ENCODE results near the gene OSBPL1A.
A peak's percentile ranks its signal among the peaks of the same experiment; 100 is the strongest.
"Not testable (repeated sequence)": the region's sequence is repeated elsewhere in the genome, so short reads cannot be mapped to it uniquely, and the experiment has no call there.

Gene OSBPL1A

GRCh38 chr18:24176727-24177416, 220.8 kb downstream of the OSBPL1A start:
- no peak for DNase-seq

- DNase-seq = no peak
Measured at GRCh38 chr18:24173997-24174396, 223.6 kb downstream of the OSBPL1A start.

- no peak for DNase-seq
Measured at GRCh38 chr18:24170360-24170759, 227.3 kb downstream of the OSBPL1A start.

GRCh38 chr18:24168496-24168895, 229.1 kb downstream of the OSBPL1A start:
- no peak for DNase-seq

- no peak for DNase-seq
Measured at GRCh38 chr18:24161304-24161703, 236.3 kb downstream of the OSBPL1A start.

GRCh38 chr18:24160086-24160485, 237.5 kb downstream of the OSBPL1A start:
- no peak for DNase-seq

GRCh38 chr18:24157855-24158254, 239.8 kb downstream of the OSBPL1A start:
- DNase-seq = no peak

GRCh38 chr18:24153397-24153796, 244.2 kb downstream of the OSBPL1A start:
- no peak for DNase-seq

GRCh38 chr18:24149591-24149990, 248.0 kb downstream of the OSBPL1A start:
- DNase-seq = not testable (repeated sequence)

- no peak for DNase-seq
Measured at GRCh38 chr18:24142376-24142775, 255.2 kb downstream of the OSBPL1A start.

- DNase-seq = no peak
Measured at GRCh38 chr18:24140697-24141096, 256.9 kb downstream of the OSBPL1A start.

- peak; percentile 66 for DNase-seq
Measured at GRCh38 chr18:24138789-24139616, 258.6 kb downstream of the OSBPL1A start, which contains the start of gene CABYR. CABYR (plus strand) TSS chr18:24139062; CDS start chr18:24143115, 4,053 bp downstream.

GRCh38 chr18:24138409-24138788, 259.2 kb downstream of the OSBPL1A start:
- no peak for DNase-seq

GRCh38 chr18:24136967-24137373, 260.7 kb downstream of the OSBPL1A start:
- DNase-seq = no peak

- DNase-seq = no peak
Measured at GRCh38 chr18:24130494-24130893, 267.1 kb downstream of the OSBPL1A start.

GRCh38 chr18:24128700-24129099, 268.9 kb downstream of the OSBPL1A start:
- DNase-seq = no peak

GRCh38 chr18:24127735-24128134, 269.9 kb downstream of the OSBPL1A start:
- no peak for DNase-seq

- no peak for DNase-seq
Measured at GRCh38 chr18:24126155-24126961, 271.3 kb downstream of the OSBPL1A start.

GRCh38 chr18:24121625-24122024, 276.0 kb downstream of the OSBPL1A start:
- DNase-seq = no peak

GRCh38 chr18:24120676-24121075, 276.9 kb downstream of the OSBPL1A start:
- no peak for DNase-seq

GRCh38 chr18:24118750-24119577, 278.7 kb downstream of the OSBPL1A start:
- DNase-seq = no peak

- DNase-seq = no peak
Measured at GRCh38 chr18:24115628-24116027, 282.0 kb downstream of the OSBPL1A start.

Data from NCI-H524 treated with DMSO at 0.1 percent for 48 hours (cell line).